HPDE6-E6E7 (cell line): ENCODE results near the gene MYO10.

ENCODE experiments used
- DNase-seq: peaks from one replicate; pipeline ENCODE4 v3.0.0; 2011; ENCODE audit warnings: missing footprints; ENCODE audit errors: extremely low spot score

The MYO10 gene

DNA sequence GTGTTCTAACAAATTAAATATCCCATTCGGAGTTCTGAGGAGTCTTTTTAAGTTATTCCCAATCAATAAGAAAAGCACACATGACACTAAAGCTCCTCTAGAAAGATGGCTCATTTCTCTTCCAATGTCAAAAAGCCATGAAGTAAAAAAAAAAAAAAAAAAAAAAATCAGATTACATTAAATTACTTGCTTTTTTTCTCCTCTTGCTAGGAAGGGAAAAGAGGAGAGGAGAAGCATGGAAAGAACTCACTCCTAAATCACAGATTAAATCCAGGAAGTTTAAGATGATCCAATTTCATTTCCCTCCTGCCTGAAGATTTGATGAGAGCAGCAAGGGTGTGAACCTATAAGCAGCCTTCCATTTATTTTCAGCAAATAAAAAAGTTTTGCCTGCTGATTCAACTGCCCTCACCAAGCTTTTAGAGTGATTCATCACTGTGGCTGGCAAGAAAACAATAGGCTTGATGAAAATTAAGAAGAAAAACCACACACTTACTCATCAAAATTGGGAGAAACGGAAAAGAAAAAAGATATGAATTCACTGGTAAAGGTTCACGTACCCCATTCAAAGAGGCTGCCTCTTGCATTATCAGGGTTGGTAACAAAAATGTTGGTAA, 19.7 kb downstream of the MYO10 start:
- peak; percentile 77 for DNase-seq

DNA sequence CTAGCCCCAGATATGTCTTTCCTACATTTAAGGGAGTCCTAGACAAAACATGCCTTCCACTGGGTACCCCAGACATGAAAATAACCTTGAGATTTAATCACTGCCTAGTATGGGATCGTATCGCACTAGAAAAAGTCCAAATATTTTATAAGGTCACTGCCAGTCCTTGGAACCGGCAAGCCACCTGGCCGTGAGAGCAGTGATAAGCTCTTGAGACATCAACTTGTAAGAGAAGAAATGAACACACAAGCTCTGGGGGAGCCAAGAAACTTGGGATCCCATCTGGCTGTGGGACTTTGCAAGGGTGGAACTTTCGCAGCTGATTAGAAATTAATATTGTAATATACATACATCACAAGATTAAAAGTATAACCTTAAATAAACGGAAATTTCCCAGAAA, 21.5 kb downstream of the MYO10 start:
- DNase-seq = no peak

DNA sequence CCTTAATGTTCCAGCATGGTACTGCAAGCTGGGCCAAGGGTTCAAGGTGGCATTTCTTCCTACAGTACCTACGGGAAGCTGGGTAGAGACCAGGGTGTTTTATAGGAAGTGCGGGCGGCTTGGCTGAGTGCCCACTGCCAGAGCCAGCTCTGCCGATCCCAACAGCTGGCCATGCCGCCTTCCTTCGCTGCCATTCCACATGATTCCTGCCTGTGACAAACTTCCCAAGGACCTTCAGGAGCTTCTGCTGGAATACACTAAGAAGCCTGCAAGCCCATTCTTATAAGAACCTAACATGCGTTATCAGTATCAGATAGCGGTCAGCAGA, 22.0 kb downstream of the MYO10 start:
- no peak for DNase-seq

GRCh38 chr5:16913187-16914107, 22.6 kb downstream of the MYO10 start:
- peak; percentile 88 for DNase-seq

DNA sequence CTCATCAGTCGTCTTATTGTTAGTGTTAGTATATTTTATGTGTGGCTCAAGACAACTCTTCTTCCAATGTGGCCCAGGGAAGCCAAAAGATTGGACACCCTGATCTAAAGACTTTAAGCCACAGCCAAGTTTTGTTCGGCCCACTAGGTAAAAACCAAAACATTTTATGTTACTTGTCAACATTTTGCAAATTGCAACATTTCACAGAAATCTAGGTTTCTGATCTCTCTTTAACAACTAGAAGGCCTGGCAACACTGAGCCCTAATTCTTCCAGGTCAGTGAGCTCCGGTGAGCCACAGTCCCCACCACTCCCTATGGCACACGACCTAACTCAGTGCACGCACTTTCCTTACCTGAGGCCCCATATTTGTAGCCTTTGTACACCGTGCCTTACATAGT, 24.0 kb downstream of the MYO10 start:
- DNase-seq = no peak

- no peak for DNase-seq
Observed at GRCh38 chr5:16909464-16909863, 26.6 kb downstream of the MYO10 start.

GRCh38 chr5:16907270-16907669, 28.8 kb downstream of the MYO10 start:
- DNase-seq = no peak

DNA sequence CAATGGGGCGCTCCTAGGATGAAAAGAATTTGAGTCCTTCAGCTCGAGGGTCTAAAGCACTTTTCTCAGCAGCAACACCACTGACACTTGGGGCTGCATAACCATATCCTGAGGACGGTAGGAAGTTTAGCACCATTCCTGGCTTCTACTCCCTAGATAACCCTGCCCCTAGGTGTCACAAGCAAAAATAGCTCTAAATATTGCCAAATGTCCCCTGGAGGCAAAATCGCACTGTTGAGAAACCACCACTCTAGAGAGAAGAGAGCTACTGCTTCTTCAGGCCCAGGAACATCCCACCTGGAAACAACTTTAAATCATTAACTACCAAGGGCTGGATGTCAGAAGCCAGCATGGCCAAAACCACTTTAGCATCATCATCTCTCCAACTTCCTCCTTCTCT, 29.8 kb downstream of the MYO10 start:
- DNase-seq = no peak

- no peak for DNase-seq
Observed at GRCh38 chr5:16903480-16904300, 32.4 kb downstream of the MYO10 start.

- peak; percentile 67 for DNase-seq
Observed at GRCh38 chr5:16902846-16903245, 33.2 kb downstream of the MYO10 start.

- no peak for DNase-seq
Observed at GRCh38 chr5:16901021-16901644, 35.0 kb downstream of the MYO10 start.

- DNase-seq = no peak
Observed at GRCh38 chr5:16899171-16899570, 36.9 kb downstream of the MYO10 start.

DNA sequence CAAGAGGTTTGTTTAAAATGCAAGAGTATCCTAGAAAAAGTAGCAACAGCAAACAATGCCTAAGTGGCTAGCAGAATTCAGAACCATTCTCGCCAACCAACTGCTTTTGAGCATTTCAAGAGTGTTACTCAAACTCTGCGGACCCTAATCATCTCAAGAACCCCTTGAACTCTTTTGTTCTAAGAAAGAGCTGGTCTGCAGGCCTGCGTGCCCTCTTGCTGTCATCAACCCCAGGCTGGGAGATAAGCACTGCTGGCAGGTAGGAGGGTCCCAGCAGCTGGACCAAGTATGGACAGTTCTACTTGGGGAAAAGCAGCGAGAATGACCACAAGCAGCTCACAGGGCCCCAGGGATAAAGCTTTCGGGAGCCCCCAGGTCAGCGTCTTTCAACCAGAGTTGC, 38.3 kb downstream of the MYO10 start:
- DNase-seq = no peak

DNA sequence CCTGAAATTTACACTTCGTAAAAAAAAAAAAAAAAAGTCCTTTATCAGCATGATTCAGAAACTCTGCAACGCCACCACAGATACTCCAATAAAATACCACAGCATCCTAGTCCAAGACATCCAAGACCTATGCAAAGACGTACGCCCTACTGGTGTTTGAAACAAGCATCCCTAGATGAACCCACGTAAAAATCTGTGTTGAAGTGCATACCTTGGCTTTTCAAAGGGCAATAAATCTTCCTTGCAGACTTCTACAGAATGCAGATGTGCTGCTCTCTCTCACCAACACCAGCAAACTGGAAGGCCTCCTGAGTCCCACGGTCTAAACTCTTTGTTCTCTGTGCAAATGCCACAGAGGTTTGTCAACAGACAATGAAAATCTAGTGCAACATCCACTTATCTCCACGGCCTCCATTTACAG, 38.8 kb downstream of the MYO10 start:
- no peak for DNase-seq

- DNase-seq = no peak
Observed at GRCh38 chr5:16896767-16897166, 39.3 kb downstream of the MYO10 start.

- peak; percentile 73 for DNase-seq
Observed at GRCh38 chr5:16894236-16895057, 41.6 kb downstream of the MYO10 start.

DNA sequence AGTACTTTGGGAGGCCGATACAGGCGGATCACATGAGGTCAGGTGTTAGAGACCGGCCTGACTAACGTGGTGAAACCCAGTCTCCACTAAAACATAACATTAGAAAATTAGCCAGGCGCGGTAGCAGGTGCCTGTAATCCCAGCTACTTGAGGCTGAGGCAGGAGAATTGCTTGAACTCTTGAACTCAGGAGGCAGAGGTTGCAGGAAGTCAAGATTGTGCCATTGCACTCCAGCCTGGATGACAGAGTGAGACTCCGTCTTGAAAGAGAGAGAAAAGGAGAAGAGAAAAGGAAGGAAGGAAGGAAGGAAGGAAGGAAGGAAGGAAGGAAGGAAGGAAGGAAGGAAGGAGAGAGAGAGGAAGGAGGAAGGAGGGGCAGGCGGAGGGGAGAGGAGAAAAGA, 45.1 kb downstream of the MYO10 start:
- no peak for DNase-seq

DNA sequence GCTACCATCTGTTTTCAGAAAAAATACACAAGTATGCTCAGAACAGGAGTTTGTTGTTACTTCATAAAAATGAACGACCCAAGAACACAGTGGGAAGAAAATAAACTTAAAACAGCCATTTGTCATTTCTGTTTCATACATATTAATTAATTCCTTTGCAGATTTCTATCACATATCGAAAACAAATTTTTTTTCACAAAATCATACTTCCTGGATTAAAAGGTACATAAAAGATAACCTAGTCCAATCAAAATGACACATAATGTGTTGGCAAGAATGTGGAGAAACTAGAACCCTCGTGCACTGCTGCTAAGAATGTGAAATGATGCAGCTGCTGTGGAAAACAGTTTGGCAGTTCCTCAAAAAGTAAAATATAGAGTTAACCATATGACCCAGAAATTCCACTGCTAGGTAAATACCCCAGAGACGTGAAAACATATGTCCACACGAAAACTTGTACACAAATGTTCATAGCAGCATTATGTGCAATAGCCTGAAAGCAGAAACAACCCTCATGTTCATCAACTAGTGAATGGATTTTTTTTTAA, 46.0 kb downstream of the MYO10 start:
- no peak for DNase-seq

GRCh38 chr5:16889203-16889971, 46.7 kb downstream of the MYO10 start:
- no peak for DNase-seq

DNA sequence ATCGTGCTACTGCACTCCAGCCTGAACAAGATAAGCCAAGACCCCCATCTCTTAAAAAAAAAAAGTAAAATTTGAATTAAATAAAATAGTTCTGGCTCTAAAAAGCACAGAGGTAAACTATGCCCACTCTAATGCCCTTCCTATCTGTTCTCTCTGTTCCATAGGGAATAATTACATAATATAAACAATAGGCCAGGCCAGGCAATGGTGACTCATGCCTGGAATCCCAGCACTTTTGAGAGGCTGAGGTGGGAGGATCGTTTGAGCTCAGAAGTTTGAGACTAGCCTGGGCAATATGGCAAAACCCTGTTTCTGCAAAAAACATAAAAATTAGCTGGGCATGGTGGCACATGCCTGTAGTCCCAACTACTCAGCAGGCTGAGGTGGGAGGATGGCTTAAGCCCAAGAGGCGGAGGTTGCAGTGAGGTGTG, 47.4 kb downstream of the MYO10 start:
- no peak for DNase-seq
